Uterus (tissue), 2 donors: Measurements from ENCODE around the gene MATK.

Experiments
- POLR2A ChIP-seq, 2 donors: fragments of 450-650 bp; IDR thresholded peaks; one replicate each; pipeline ENCODE4 v1.6.1; 2016; ENCODE audit warnings: antibody characterized with exemption in 2 of 2, mild to moderate bottlenecking in 1 of 2, moderate library complexity in 1 of 2
- TF ChIP-seq, protein P1 (sequence below), 4 experiments: fragments of 200-600 bp in 2 of 4; fragments of 450-650 bp in 2 of 4; sonication (generic) in 2 of 4; IDR thresholded peaks; one replicate each; pipeline ENCODE4 v1.5.1; 2016 to 2019; ENCODE audit warnings: antibody characterized with exemption in 4 of 4, mild to moderate bottlenecking in 2 of 4, moderate library complexity in 1 of 4

DNA sequence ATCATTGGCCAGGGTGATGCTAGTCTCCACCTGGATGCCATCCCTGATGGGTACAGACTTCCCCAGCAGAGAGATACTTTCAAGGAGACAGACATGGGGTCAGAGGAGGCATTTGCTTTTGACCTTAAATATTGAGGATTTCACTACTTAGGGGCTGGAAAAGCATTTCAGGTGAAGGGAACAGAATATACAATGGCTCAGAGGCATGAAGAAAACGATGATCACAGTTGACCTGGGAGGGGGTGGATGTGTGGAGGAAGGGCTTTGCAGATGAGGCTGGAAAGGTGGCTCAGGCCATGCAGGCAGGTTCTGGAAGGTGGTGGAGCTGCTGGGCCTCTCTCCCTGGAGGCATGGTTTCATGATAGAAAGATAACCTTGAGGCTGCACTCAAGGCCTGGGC lies 3.9 kb downstream of the MATK start:
- TF ChIP-seq POLR2A (IDR thresholded peaks at IDR 0.05): no peak
- TF ChIP-seq, protein P1, sequence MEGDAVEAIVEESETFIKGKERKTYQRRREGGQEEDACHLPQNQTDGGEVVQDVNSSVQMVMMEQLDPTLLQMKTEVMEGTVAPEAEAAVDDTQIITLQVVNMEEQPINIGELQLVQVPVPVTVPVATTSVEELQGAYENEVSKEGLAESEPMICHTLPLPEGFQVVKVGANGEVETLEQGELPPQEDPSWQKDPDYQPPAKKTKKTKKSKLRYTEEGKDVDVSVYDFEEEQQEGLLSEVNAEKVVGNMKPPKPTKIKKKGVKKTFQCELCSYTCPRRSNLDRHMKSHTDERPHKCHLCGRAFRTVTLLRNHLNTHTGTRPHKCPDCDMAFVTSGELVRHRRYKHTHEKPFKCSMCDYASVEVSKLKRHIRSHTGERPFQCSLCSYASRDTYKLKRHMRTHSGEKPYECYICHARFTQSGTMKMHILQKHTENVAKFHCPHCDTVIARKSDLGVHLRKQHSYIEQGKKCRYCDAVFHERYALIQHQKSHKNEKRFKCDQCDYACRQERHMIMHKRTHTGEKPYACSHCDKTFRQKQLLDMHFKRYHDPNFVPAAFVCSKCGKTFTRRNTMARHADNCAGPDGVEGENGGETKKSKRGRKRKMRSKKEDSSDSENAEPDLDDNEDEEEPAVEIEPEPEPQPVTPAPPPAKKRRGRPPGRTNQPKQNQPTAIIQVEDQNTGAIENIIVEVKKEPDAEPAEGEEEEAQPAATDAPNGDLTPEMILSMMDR (IDR thresholded peaks at IDR 0.05): no peak
